K562 (cell line): ENCODE data around the gene SLBP. TPM values are rescaled to one million over a fixed set of nuclear protein-coding genes. Genes with fewer than 3 reads are reported as not detected.
A peak's percentile ranks its signal among the peaks of the same experiment; 100 is the strongest.

Experiments
- ATAC-seq: fragments of 200-7000 bp; cut with Tn5 transposase; 3 replicates; pipeline ENCODE4 v1.9.1; 2020; ENCODE audit warnings: moderate library complexity
- BruUV-seq: library from RNA; stranded (reverse); fragments of 400-500 nt; replicated peaks from 2 replicates; lab custom pipeline; 2021; lab: Mats Ljungman, UMichigan
- CTCF ChIA-PET: fragments of 300-600 bp; formaldehyde crosslinking; extraction: SDS; loops from one replicate; lab custom pipeline; 2021; ENCODE audit warnings: low intra/inter-chr PET ratio; lab: Yijun Ruan, JAX
- POLR2A ChIA-PET: fragments of 300-600, 350-650 bp; sonication (Branson Sonifier 250); formaldehyde crosslinking; extraction: SDS; loops from one replicate; lab custom pipeline; 2021; ENCODE audit warnings: antibody characterized with exemption, inconsistent platforms; lab: Yijun Ruan, JAX
- DNase-seq, 4 experiments: peaks; one replicate each; pipeline versions ENCODE4 v3.0.0 to v3.0.0-alpha.2; 2011 to 2018; ENCODE audit warnings: low spot score in 3 of 4, mixed read lengths in 3 of 4; ENCODE audit errors: extremely low read depth in 1 of 4
- FAIRE-seq: peaks from 2 replicates; lab custom pipeline; 2011; peaks lifted over from hg19 to GRCh38; lab: Jason Lieb, UNC
- H2AFZ ChIP-seq: 2 replicates; pipeline ENCODE4 v1.6.0; 2011; ENCODE audit warnings: low read depth, low read length, control low read depth, inconsistent platforms
- H3K27ac ChIP-seq: fragments of 200-600 bp; 3 replicates; pipeline ENCODE4 v1.8.0; 2011; ENCODE audit warnings: low read depth, mild to moderate bottlenecking, control low read depth, inconsistent platforms, low read length, moderate library complexity, mixed read lengths; ENCODE audit errors: extremely low read depth
- H3K27me3 ChIP-seq, 2 experiments: fragments of 300-600 bp in 1 of 2; 2 replicates in 1 of 2; 3 replicates in 1 of 2; pipeline versions ENCODE4 v1.6.0 to v1.8.0; 2011; ENCODE audit warnings: inconsistent platforms in 2 of 2, low read length in 2 of 2, mild to moderate bottlenecking in 1 of 2, mixed read lengths in 1 of 2, moderate library complexity in 1 of 2; ENCODE audit not compliant: control insufficient read depth in 2 of 2, insufficient read depth in 2 of 2
- H3K36me3 ChIP-seq: fragments of 300-600 bp; 3 replicates; pipeline ENCODE4 v1.8.0; 2011; ENCODE audit warnings: mild to moderate bottlenecking, low read length, inconsistent platforms; ENCODE audit not compliant: control insufficient read depth, insufficient read depth
- H3K4me1 ChIP-seq, 2 experiments: fragments of 200-600 bp in 1 of 2; replicated peaks in 1 of 2; 2 replicates in 1 of 2; 3 replicates in 1 of 2; pipeline versions ENCODE4 v1.5.1 to v1.8.0; 2011; ENCODE audit warnings: inconsistent platforms in 2 of 2, low read length in 2 of 2, mild to moderate bottlenecking in 1 of 2, mixed read lengths in 1 of 2, moderate library complexity in 1 of 2; ENCODE audit not compliant: control insufficient read depth in 2 of 2, insufficient read depth in 2 of 2
- H3K4me2 ChIP-seq: 2 replicates; pipeline ENCODE4 v1.6.1; 2011; ENCODE audit warnings: low read length, control low read depth, inconsistent platforms, mixed read lengths; ENCODE audit not compliant: insufficient read depth
- H3K4me3 ChIP-seq: fragments of 200-600 bp; sonication (generic), shearing (Covaris generic); 2 replicates; pipeline ENCODE4 v1.5.1; 2016; ENCODE audit warnings: control low read depth, inconsistent platforms
- H3K79me2 ChIP-seq: fragments of 200-600 bp; 3 replicates; pipeline ENCODE4 v1.8.0; 2011; ENCODE audit warnings: low read length, inconsistent platforms; ENCODE audit not compliant: control insufficient read depth, insufficient read depth
- H3K9ac ChIP-seq, 2 experiments: 2 replicates each; pipeline versions ENCODE4 v1.6.0 to v1.6.1; 2011; ENCODE audit warnings: low read depth in 2 of 2, low read length in 2 of 2, control low read depth in 1 of 2, inconsistent platforms in 1 of 2, mild to moderate bottlenecking in 1 of 2, mixed read lengths in 1 of 2; ENCODE audit not compliant: insufficient read depth in 1 of 2
- H3K9me1 ChIP-seq: one replicate; pipeline ENCODE4 v1.6.0; 2011; ENCODE audit warnings: inconsistent platforms, mild to moderate bottlenecking, low read length, moderate library complexity; ENCODE audit not compliant: control insufficient read depth, insufficient read depth
- H3K9me3 ChIP-seq: replicated peaks from 2 replicates; pipeline ENCODE4 v1.5.1; 2011; ENCODE audit warnings: low read depth, low read length, inconsistent platforms; ENCODE audit not compliant: control insufficient read depth, insufficient read depth
- H4K20me1 ChIP-seq: replicated peaks from 2 replicates; pipeline ENCODE4 v1.6.1; 2011; ENCODE audit warnings: low read length, inconsistent platforms, mixed read lengths; ENCODE audit not compliant: control insufficient read depth, insufficient read depth
- KLF6 ChIP-seq: fragments of 250-450 bp; sonication (Bioruptor Pico); IDR thresholded peaks from 2 replicates; pipeline ENCODE4 v1.4.0; 2020; ENCODE audit warnings: mild to moderate bottlenecking, moderate library complexity, borderline replicate concordance
- MNT ChIP-seq, 2 experiments: fragments of 450-650 bp; conservative IDR thresholded peaks; 2 replicates each; pipeline ENCODE4 v1.6.1; 2017; ENCODE audit warnings: mild to moderate bottlenecking in 2 of 2, moderate library complexity in 2 of 2
- NCOR1 ChIP-seq: fragments of 450-650 bp; IDR thresholded peaks from 2 replicates; pipeline ENCODE4 v1.6.1; 2016; ENCODE audit warnings: mild to moderate bottlenecking, moderate library complexity
- POLR2AphosphoS5 ChIP-seq: IDR thresholded peaks from 2 replicates; pipeline ENCODE4 v1.6.1; 2011; ENCODE audit warnings: mild to moderate bottlenecking, low read depth, low read length, moderate library complexity; ENCODE audit not compliant: control insufficient read depth, insufficient read depth
- POLR2G ChIP-seq: fragments of 200-400 bp; formaldehyde crosslinking; IDR thresholded peaks from 2 replicates; pipeline ENCODE4 v1.6.1; 2017; ENCODE audit warnings: low read depth, mild to moderate bottlenecking, antibody characterized with exemption, low read length, moderate library complexity
- RBFOX2 ChIP-seq: fragments of 200-400 bp; formaldehyde crosslinking; IDR thresholded peaks from 2 replicates; pipeline ENCODE4 v1.6.1; 2017; ENCODE audit warnings: low read depth, mild to moderate bottlenecking, low read length, moderate library complexity
- SUPT5H ChIP-seq: fragments of 450-650 bp; IDR thresholded peaks from 2 replicates; pipeline ENCODE4 v1.6.1; 2016
- ZNF217 ChIP-seq: sonication (generic); formaldehyde crosslinking; IDR thresholded peaks from 2 replicates; pipeline ENCODE4 v1.8.0; 2022; ENCODE audit warnings: mild to moderate bottlenecking, missing genetic modification reagents
- ZNF436 ChIP-seq: fragments of 250-450, 450-650 bp; sonication (Bioruptor Pico); formaldehyde crosslinking; IDR thresholded peaks from 2 replicates; pipeline ENCODE4 v1.7.0; 2020; ENCODE audit warnings: mild to moderate bottlenecking
- WGBS: fragments of 100-300 bp; shearing (Covaris generic); methylation state at CpG from one replicate; pipeline ENCODE4 v1.1.6; 2016; ENCODE audit warnings: low coverage, mixed read lengths; ENCODE audit not compliant: insufficient coverage; ENCODE audit errors: missing lambda C conversion rate; 5-methylcytosine and 5-hydroxymethylcytosine counted together
- in situ Hi-C: fragments of 300-500 bp; cut with MboI; formaldehyde crosslinking; loops from 4 replicates; pipeline ENCODE4 v1.15.0; 2018; ENCODE audit warnings: inconsistent platforms, mixed read lengths
- intact Hi-C: fragments of 100-400 bp; cut with micrococcal nuclease; formaldehyde crosslinking; loops from 2 replicates; pipeline ENCODE4 v1.14.2; 2022
- polyA plus RNA-seq, 8 experiments: library from polyadenylated mRNA; depleted of rRNA in 4 of 8; stranded (reverse) in 5 of 8; unstranded in 3 of 8; fragments of >200 nt; fragmentation: Nextera tagmentation in 2 of 8; fragmentation: Illumina TruSeq in 1 of 8; extraction: Ambion mirVana in 2 of 8; extraction: Trizol in 1 of 8; gene quantifications; 2 replicates each; pipeline versions ENCODE4 v1.2.1 to v1.2.3, GENCODE V29; 2011 to 2014; ENCODE audit warnings: inconsistent platforms in 1 of 8, missing spikeins in 1 of 8
- total RNA-seq, 7 experiments: library from RNA; depleted of rRNA in 6 of 7; stranded (reverse); fragments of >200 nt in 6 of 7; fragmentation: Illumina TruSeq in 2 of 7; extraction: Trizol in 2 of 7; gene quantifications; 2 replicates each; pipeline versions ENCODE4 v1.2.1 to v1.2.3, GENCODE V29; 2011 to 2021; ENCODE audit warnings: low replicate concordance in 1 of 7

SLBP gene
- total and polyA plus RNA-seq, 9 of the 15 experiments (the other 6 are each of a cell fraction or from before 2014, with no cell fraction given): 49.4 to 221 (median 162) TPM

GRCh38 chr4:1743975-1744374 is 31.9 kb upstream of the SLBP start:
- no peaks in the 10 kb centered on the region for H3K79me2 ChIP-seq
- in situ Hi-C loops (loop anchor here (5.0 kb wide), 2 partner anchors 68 to 148 kb away; no protein-coding TSS in a partner anchor), intact Hi-C loops (no loop called here)
- no peak for FAIRE-seq
- no peak overlapping the region for H3K4me3 ChIP-seq
- H3K9ac ChIP-seq: peak overlapping the region in 1 of 2 experiments; percentile 58; a peak in 1 of 4 replicates
- WGBS: 88% methylated on average over 5 of the region's 6 CpGs
- H3K9me3 ChIP-seq: no peaks in the 10 kb centered on the region
- ChIA-PET POLR2A (interaction anchor here (0.6 to 1.4 kb wide), 3 partner anchors 11 to 969 kb away, joined by 3 to 4 read pairs (median 3); no protein-coding TSS in a partner anchor), CTCF (no interaction called here)
- BruUV-seq: no TSS peak
- H3K9me1 ChIP-seq: no peaks in the 10 kb centered on the region
- ATAC-seq: no peak
- H3K4me1 ChIP-seq: peaks cover 0 to 57% of the 10 kb centered on the region in 2 experiments; a peak in 2 of 5 replicates
- no peak overlapping the region for H2AFZ ChIP-seq
- H3K27ac ChIP-seq: no peak overlapping the region
- H3K36me3 ChIP-seq: peaks cover 60% of the 10 kb centered on the region; the same call in 2 of the 3 replicates
- H3K27me3 ChIP-seq: no peaks in the 10 kb centered on the region
- TF ChIP-seq SUPT5H (0 out of 2 replicates have a peak, but pooled peaks have one; percentile 1), POLR2AphosphoS5 (peak; percentile 23; the same call in 1 of the 2 replicates), NCOR1 (no peak), ZNF436 (CRISPR knock-in tag) (no peak), ZNF217 (CRISPR knock-in tag) (no peak), POLR2G (peak; percentile 74), RBFOX2 (peak; percentile 43; the same call in 1 of the 2 replicates), MNT (conservative IDR thresholded peaks at IDR 0.05) (no peak), KLF6 (CRISPR knock-in tag) (no peak)
- DNase-seq: no peak
- no peaks in the 10 kb centered on the region for H4K20me1 ChIP-seq
- no peak overlapping the region for H3K4me2 ChIP-seq
